WERI-Rb-1 (cell line): ENCODE measurements around the gene CNTNAP2.

ENCODE experiments used
- DNase-seq: peaks from one replicate; pipeline ENCODE4 v3.0.0-alpha.2; 2020
- H3K27ac ChIP-seq: fragments of 250-450 bp; sonication (Bioruptor Pico); 2 replicates; pipeline ENCODE4 v1.5.1; 2020; ENCODE audit warnings: mild to moderate bottlenecking, moderate library complexity
- H3K27me3 ChIP-seq: fragments of 250-450 bp; sonication (Bioruptor Pico); 2 replicates; pipeline ENCODE4 v1.5.1; 2021; ENCODE audit warnings: mild to moderate bottlenecking, low read depth, moderate library complexity; ENCODE audit not compliant: insufficient read depth, severe bottlenecking
- H3K36me3 ChIP-seq: fragments of 250-450 bp; sonication (Bioruptor Pico); 2 replicates; pipeline ENCODE4 v1.5.1; 2020; ENCODE audit warnings: mild to moderate bottlenecking, moderate library complexity
- H3K4me3 ChIP-seq: 2 replicates; pipeline ENCODE4 v1.5.1; 2011; ENCODE audit warnings: low read depth, mild to moderate bottlenecking, control low read depth, low read length
- H3K9me3 ChIP-seq: fragments of 250-450 bp; sonication (Bioruptor Pico); 2 replicates; pipeline ENCODE4 v1.5.1; 2021; ENCODE audit warnings: mild to moderate bottlenecking, moderate library complexity; ENCODE audit not compliant: severe bottlenecking
- CTCF ChIP-seq: IDR thresholded peaks from 2 replicates; pipeline ENCODE4 v1.5.1; 2011; ENCODE audit warnings: low read depth, mild to moderate bottlenecking, control low read depth, inconsistent platforms, low read length

Gene CNTNAP2

DNA sequence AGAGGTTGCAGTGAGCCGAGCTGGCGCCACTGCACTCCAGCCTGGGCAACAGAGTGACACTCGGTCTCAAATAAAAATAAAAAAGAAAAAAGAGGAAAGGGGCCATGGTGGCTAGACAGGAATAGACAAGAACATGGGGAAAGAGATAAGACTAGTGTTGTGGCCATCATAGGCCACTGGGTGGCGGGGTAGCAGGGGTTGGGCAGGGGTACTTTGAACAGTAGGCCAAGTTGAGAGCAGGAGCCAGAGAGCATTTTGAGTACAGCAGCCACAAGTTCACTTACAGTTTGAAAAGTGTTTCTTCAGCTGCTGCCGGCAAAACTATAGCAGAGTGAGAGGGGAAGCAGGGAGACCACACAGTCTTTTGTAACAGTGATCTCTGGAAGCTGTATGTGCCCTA lies 656.0 kb downstream of the CNTNAP2 start:
- Histone ChIP-seq H3K9me3 (no peaks in the 10 kb centered on the region), H3K4me3 (no peak overlapping the region), H3K27me3 (no peaks in the 10 kb centered on the region), H3K27ac (no peak overlapping the region), H3K36me3 (no peaks in the 10 kb centered on the region)
- peak; percentile 48 for TF ChIP-seq CTCF
- peak; percentile 24 for DNase-seq

- no peak overlapping the region for H3K27ac ChIP-seq
- H3K9me3 ChIP-seq, result no peaks in the 10 kb centered on the region
- H3K36me3 ChIP-seq, result no peaks in the 10 kb centered on the region
- no peaks in the 10 kb centered on the region for H3K27me3 ChIP-seq
- H3K4me3 ChIP-seq, result no peak overlapping the region
- no peak for DNase-seq
- TF ChIP-seq CTCF, result no peak
Observed at GRCh38 chr7:146773506-146773905, 656.9 kb downstream of the CNTNAP2 start.

DNA sequence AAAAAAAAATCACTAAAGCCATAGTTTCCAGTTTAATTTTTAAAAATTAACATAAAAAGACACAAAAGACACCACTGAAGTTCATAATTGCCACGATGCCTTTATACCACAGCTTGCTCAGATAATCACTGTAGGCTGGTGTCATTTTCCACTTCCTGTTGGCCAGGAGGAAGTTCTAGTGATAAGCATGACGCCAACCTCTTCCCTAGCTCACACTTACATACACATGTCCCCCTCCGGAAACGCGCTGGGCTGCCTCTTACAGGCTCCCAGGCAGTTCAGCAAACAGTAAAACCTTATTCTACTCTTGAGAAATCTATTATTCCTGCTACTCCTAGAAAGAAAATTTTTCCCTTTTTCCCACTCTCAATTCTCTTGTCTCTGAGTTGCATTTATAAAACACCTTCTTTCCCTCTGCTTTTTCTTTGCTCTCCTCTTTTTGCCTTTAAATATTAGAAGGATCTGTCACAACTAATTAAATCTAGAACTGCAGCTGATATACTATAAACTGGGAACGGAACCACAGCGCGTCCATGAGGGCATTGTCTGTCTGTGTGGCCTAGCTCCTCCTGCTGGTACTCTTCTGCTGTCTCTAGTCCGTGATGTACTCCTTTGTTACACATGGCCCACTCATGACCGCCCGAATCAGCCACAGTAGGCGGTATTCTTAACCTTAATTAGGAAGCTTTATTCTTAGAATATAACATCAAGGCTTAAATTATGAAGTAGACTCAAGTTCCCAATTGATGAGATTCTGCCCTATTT lies 664.9 kb downstream of the CNTNAP2 start:
- Histone ChIP-seq H3K9me3 (no peaks in the 10 kb centered on the region), H3K27me3 (no peaks in the 10 kb centered on the region), H3K4me3 (no peak overlapping the region), H3K27ac (no peak overlapping the region), H3K36me3 (no peaks in the 10 kb centered on the region)
- TF ChIP-seq CTCF, result 0 out of 2 replicates have a peak, but pooled peaks have one; percentile 8
- DNase-seq, result no peak

DNA sequence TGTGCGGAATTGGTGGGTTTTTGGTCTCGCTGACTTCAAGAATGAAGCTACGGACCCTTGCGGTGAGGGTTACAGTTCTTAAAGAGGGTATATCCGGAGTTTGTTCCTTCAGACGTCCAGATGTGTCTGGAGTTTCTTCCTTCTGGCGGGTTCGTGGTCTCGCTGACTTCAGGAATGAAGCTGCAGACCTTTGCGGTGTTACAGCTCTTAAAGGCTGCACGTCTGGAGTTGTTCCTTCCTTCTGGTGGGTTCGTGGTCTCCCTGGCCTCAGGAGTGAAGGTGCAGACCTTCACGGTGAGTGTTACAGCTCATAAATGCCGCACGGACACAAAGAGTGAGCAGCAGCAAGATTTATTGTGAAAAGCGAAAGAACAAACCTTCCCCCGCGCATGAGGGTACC lies 670.7 kb downstream of the CNTNAP2 start:
- TF ChIP-seq CTCF, result no peak
- no peak for DNase-seq
- no peaks in the 10 kb centered on the region for H3K9me3 ChIP-seq

DNA sequence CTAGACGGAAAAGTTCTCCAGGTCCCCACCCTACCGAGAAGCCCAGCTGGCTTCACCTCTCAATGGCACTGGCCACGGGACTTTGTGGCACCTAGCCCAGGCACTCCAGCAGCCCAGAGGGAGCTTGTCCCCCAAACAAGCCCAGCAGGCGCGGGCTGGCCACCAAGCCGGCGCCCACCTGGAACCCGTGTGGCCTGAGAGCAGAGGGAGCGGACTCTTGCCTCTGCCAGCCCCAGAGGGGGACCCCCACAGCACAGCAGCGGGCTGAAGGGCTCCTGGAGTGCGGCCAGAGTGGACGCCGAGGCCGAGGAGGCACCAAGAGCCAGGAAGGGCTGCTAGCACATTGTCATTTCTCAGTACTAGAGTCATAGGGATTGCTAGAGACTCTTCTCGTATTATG lies 671.4 kb downstream of the CNTNAP2 start:
- Histone ChIP-seq H3K9me3 (no peaks in the 10 kb centered on the region), H3K27me3 (no peaks in the 10 kb centered on the region), H3K36me3 (no peaks in the 10 kb centered on the region), H3K27ac (no peak overlapping the region), H3K4me3 (no peak overlapping the region)
- DNase-seq, result no peak
- no peak for TF ChIP-seq CTCF

More for the DNA sequence above, 670.7 kb downstream of the CNTNAP2 start:
- no peaks in the 10 kb centered on the region for H3K36me3 ChIP-seq
- no peak overlapping the region for H3K27ac ChIP-seq
- no peaks in the 10 kb centered on the region for H3K27me3 ChIP-seq
- no peak overlapping the region for H3K4me3 ChIP-seq
